GM12892 (cell line): ENCODE results near the gene EFR3B.

Source experiments
- POLR2A ChIP-seq: IDR thresholded peaks from 2 replicates; pipeline ENCODE4 v1.6.1; 2011; ENCODE audit warnings: low read depth, low read length, control low read depth
- POLR2AphosphoS5 ChIP-seq: IDR thresholded peaks from 2 replicates; pipeline ENCODE4 v1.6.1; 2011; ENCODE audit warnings: low read depth, low read length, control low read depth

DNA sequence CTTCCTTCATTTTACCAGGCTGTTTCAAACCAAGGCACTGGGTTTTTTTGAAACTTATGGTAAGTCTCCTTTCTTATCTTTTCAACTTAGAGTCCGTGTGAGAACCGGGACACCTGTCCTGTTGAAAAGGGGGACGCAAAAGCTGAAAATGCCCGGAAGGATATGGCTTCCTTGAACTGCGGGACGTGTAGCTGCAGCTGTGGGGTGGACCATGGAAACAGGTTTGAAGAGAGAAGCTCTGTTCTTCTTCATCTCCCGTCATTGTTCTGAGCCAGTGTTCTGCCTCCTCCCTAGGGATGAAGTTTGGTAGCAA is 40.6 kb upstream of the EFR3B start:
- no peak for TF ChIP-seq POLR2A
- TF ChIP-seq POLR2AphosphoS5, result no peak
